Measurements from ENCODE around the gene TBC1D10A. TPM values are rescaled to one million over a fixed set of nuclear protein-coding genes. Genes with fewer than 3 reads are reported as not detected.

TBC1D10A gene
- total RNA-seq, 1 experiment from 2014 or later, result 24.3 TPM

- TF ChIP-seq EZH2 (IDR thresholded peaks at IDR 0.05; ENCODE audit: low read depth) (no peak), CTCF (conservative IDR thresholded peaks at IDR 0.05) (no peak)
- no peaks in the 10 kb centered on the region for H3K4me1 ChIP-seq (replicated peaks; ENCODE audit: insufficient read depth)
- BruUV-seq (replicated peaks), result no TSS peak
- no peaks in the 10 kb centered on the region for H4K20me1 ChIP-seq (ENCODE audit: insufficient read depth)
- H3K9me3 ChIP-seq (ENCODE audit: insufficient read depth, low read depth), result no peaks in the 10 kb centered on the region
- H3K9me2 ChIP-seq (ENCODE audit: insufficient read depth), result no peaks in the 10 kb centered on the region
- no peak overlapping the region for H2AFZ ChIP-seq
- H3K4me2 ChIP-seq, result no peak overlapping the region
- no peaks in the 10 kb centered on the region for H3K79me2 ChIP-seq (ENCODE audit: low read depth)
- peaks cover 31% of the 10 kb centered on the region for H3K36me3 ChIP-seq (ENCODE audit: low read depth)
- ChIA-PET CTCF (no interaction called here), POLR2A (ENCODE audit: unreplicated experiment) (no interaction called here)
- no peak overlapping the region for H3K4me3 ChIP-seq
- H3F3A ChIP-seq (ENCODE audit: insufficient read depth, low read depth), result peaks cover 38% of the 10 kb centered on the region
- no peak for DNase-seq
- no peak overlapping the region for H3K27ac ChIP-seq
- intact Hi-C loops (cut with micrococcal nuclease; ENCODE audit: unreplicated experiment), result no loop called here
- H3K27me3 ChIP-seq (ENCODE audit: insufficient read depth, low read depth), result no peaks in the 10 kb centered on the region
Observed at GRCh38 chr22:30334646-30335045, 7.9 kb upstream of the TBC1D10A start.

DNA sequence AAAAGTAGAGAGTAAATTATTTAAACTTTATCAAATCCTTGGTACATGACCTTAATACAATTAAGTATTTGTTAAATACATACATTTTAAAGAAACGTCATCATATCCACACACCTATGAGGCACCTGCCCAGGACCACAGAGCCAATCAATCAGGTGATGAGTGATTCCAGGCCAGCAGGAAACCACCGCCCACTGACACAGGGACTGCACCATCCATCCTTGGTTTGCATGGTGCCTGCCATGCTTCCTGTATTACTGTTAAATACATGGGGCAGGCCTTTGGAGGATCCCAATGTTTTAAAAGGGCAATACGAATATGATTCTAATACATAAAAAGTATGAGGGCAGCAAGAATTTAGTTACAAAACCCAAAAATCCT, 7.0 kb upstream of the TBC1D10A start:
- Histone ChIP-seq H3K4me3 (no peak overlapping the region), H3K36me3 (ENCODE audit: low read depth) (peaks cover 24% of the 10 kb centered on the region), H4K20me1 (ENCODE audit: insufficient read depth) (no peaks in the 10 kb centered on the region), H3K4me1 (replicated peaks; ENCODE audit: insufficient read depth) (no peaks in the 10 kb centered on the region), H2AFZ (no peak overlapping the region), H3K27me3 (ENCODE audit: insufficient read depth, low read depth) (no peaks in the 10 kb centered on the region), H3F3A (ENCODE audit: insufficient read depth, low read depth) (peaks cover 46% of the 10 kb centered on the region), H3K9me3 (ENCODE audit: insufficient read depth, low read depth) (no peaks in the 10 kb centered on the region), H3K27ac (no peak overlapping the region), H3K9me2 (ENCODE audit: insufficient read depth) (no peaks in the 10 kb centered on the region), H3K4me2 (no peak overlapping the region), H3K79me2 (ENCODE audit: low read depth) (no peaks in the 10 kb centered on the region)
- DNase-seq, result no peak
- intact Hi-C loops (cut with micrococcal nuclease; ENCODE audit: unreplicated experiment), result no loop called here
- TF ChIP-seq EZH2 (IDR thresholded peaks at IDR 0.05; ENCODE audit: low read depth), result no peak
- TF ChIP-seq CTCF (conservative IDR thresholded peaks at IDR 0.05), result no peak
- POLR2A ChIA-PET (ENCODE audit: unreplicated experiment), result no interaction called here
- no TSS peak for BruUV-seq (replicated peaks)
- CTCF ChIA-PET, result no interaction called here

DNA sequence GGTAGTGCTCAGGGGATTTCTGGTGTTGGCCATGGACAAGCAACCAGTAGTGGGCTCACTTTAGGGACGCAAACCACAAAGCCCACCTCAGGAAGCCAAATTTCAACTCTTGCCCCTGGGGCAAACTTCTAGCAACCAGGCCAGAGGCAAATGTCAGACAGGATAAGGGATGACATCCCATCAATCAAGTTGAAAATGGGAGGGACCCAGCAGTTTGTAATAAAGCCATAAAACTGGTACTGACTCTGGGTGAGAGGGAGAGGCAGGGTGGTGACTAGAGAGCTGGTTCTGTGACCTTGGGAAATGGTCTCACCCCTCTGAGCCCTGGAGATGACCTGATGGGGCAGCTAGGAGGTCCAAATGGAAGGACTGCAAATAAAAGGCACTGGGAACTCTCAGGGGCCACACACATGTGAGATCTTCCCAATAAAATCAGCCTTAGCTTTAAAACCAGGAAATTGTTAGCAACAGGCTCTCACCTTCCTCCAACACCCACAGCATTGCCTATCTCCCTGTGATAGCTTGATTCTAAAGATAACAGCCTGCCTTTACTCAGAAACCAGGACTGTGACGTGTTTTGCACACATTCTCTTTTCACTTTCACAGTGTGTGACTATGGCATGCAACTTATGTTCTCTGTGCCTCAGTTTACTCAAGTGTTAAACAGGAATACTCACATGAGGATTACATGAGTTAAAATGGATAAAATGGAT, 6.4 kb upstream of the TBC1D10A start:
- intact Hi-C loops (cut with micrococcal nuclease; ENCODE audit: unreplicated experiment), result no loop called here
- CTCF ChIA-PET, result no interaction called here
- no peaks in the 10 kb centered on the region for H3K9me2 ChIP-seq (ENCODE audit: insufficient read depth)
- H3K27ac ChIP-seq, result no peak overlapping the region
- no peak overlapping the region for H3K4me2 ChIP-seq
- TF ChIP-seq CTCF (conservative IDR thresholded peaks at IDR 0.05), result no peak
- no peak for TF ChIP-seq EZH2 (IDR thresholded peaks at IDR 0.05; ENCODE audit: low read depth)
- POLR2A ChIA-PET (ENCODE audit: unreplicated experiment), result no interaction called here
- no peaks in the 10 kb centered on the region for H3K27me3 ChIP-seq (ENCODE audit: insufficient read depth, low read depth)
- DNase-seq, result no peak
- H4K20me1 ChIP-seq (ENCODE audit: insufficient read depth), result no peaks in the 10 kb centered on the region
- H3F3A ChIP-seq (ENCODE audit: insufficient read depth, low read depth), result peaks cover 50% of the 10 kb centered on the region
- H2AFZ ChIP-seq, result no peak overlapping the region
- H3K36me3 ChIP-seq (ENCODE audit: low read depth), result peaks cover 24% of the 10 kb centered on the region
- peaks cover 3% of the 10 kb centered on the region for H3K4me1 ChIP-seq (replicated peaks; ENCODE audit: insufficient read depth)
- H3K79me2 ChIP-seq (ENCODE audit: low read depth), result no peaks in the 10 kb centered on the region
- no peak overlapping the region for H3K4me3 ChIP-seq
- no TSS peak for BruUV-seq (replicated peaks)
- no peaks in the 10 kb centered on the region for H3K9me3 ChIP-seq (ENCODE audit: insufficient read depth, low read depth)

All from PC-9 (cell line).